HG03103 (cell line): Measurements from ENCODE around the gene SCN5A.

Experiments used
- ATAC-seq: cut with Tn5 transposase; IDR thresholded peaks from one replicate; pipeline ENCODE4 v1.9.1; 2021; ENCODE audit warnings: low read depth; ENCODE audit not compliant: unreplicated experiment

SCN5A gene

GRCh38 chr3:38548154-38548931 is 101.1 kb downstream of the SCN5A start:
- no peak for ATAC-seq

- ATAC-seq = no peak
Observed at GRCh38 chr3:38545983-38546382, 103.5 kb downstream of the SCN5A start.

- no peak for ATAC-seq
Observed at GRCh38 chr3:38545550-38545949, 103.9 kb downstream of the SCN5A start.

GRCh38 chr3:38544926-38545325 is 104.6 kb downstream of the SCN5A start:
- no peak for ATAC-seq

- no peak for ATAC-seq
Observed at GRCh38 chr3:38543586-38543985, 105.9 kb downstream of the SCN5A start.

- no peak for ATAC-seq
Observed at GRCh38 chr3:38542401-38543298, 106.8 kb downstream of the SCN5A start.

GRCh38 chr3:38541806-38542205 is 107.7 kb downstream of the SCN5A start:
- no peak for ATAC-seq

- no peak for ATAC-seq
Observed at GRCh38 chr3:38538773-38539353, 110.6 kb downstream of the SCN5A start.

GRCh38 chr3:38536671-38537070 is 112.8 kb downstream of the SCN5A start:
- ATAC-seq = no peak

- ATAC-seq = no peak
Observed at GRCh38 chr3:38534604-38535003, 114.9 kb downstream of the SCN5A start.

GRCh38 chr3:38534180-38534579 is 115.3 kb downstream of the SCN5A start:
- no peak for ATAC-seq

GRCh38 chr3:38533285-38533976 is 116.1 kb downstream of the SCN5A start:
- ATAC-seq = no peak

GRCh38 chr3:38532529-38532928 is 117.0 kb downstream of the SCN5A start:
- no peak for ATAC-seq

GRCh38 chr3:38528457-38528856 is 121.0 kb downstream of the SCN5A start:
- no peak for ATAC-seq

- ATAC-seq = no peak
Observed at GRCh38 chr3:38526792-38527191, 122.7 kb downstream of the SCN5A start.

GRCh38 chr3:38524141-38524739 is 125.2 kb downstream of the SCN5A start:
- no peak for ATAC-seq

- ATAC-seq = no peak
Observed at GRCh38 chr3:38522002-38522401, 127.5 kb downstream of the SCN5A start.

GRCh38 chr3:38521391-38521987 is 128.0 kb downstream of the SCN5A start:
- ATAC-seq = no peak

GRCh38 chr3:38519651-38520050 is 129.8 kb downstream of the SCN5A start:
- no peak for ATAC-seq

- ATAC-seq = no peak
Observed at GRCh38 chr3:38519000-38519399, 130.5 kb downstream of the SCN5A start.
